GM21723 (cell line): ENCODE data around the gene NRXN3.

ENCODE experiments used
- ATAC-seq: cut with Tn5 transposase; IDR thresholded peaks from one replicate; pipeline ENCODE4 v1.9.1; 2021; ENCODE audit warnings: mild to moderate bottlenecking, moderate library complexity; ENCODE audit not compliant: unreplicated experiment

Gene NRXN3

GRCh38 chr14:79178719-79179118 lies 1008.5 kb downstream of the NRXN3 start:
- no peak for ATAC-seq

GRCh38 chr14:79179985-79180384 lies 1009.8 kb downstream of the NRXN3 start:
- no peak for ATAC-seq

- ATAC-seq, result no peak
These were observed 1010.5 kb downstream of the NRXN3 start for GRCh38 chr14:79180656-79181055.

GRCh38 chr14:79186523-79186922 lies 1016.4 kb downstream of the NRXN3 start:
- no peak for ATAC-seq

- ATAC-seq, result no peak
These were observed 1023.7 kb downstream of the NRXN3 start for GRCh38 chr14:79193689-79194477.

- ATAC-seq, result no peak
These were observed 1026.0 kb downstream of the NRXN3 start for GRCh38 chr14:79196216-79196615.

- no peak for ATAC-seq
These were observed 1027.3 kb downstream of the NRXN3 start for GRCh38 chr14:79197516-79197915.

GRCh38 chr14:79199217-79199616 lies 1029.0 kb downstream of the NRXN3 start:
- ATAC-seq, result no peak

GRCh38 chr14:79201564-79202207 lies 1031.5 kb downstream of the NRXN3 start:
- no peak for ATAC-seq

GRCh38 chr14:79204591-79204990 lies 1034.4 kb downstream of the NRXN3 start:
- no peak for ATAC-seq

- ATAC-seq, result no peak
These were observed 1039.2 kb downstream of the NRXN3 start for GRCh38 chr14:79209418-79209817.

- no peak for ATAC-seq
These were observed 1055.6 kb downstream of the NRXN3 start for GRCh38 chr14:79225815-79226214.

GRCh38 chr14:79229383-79229909 lies 1059.3 kb downstream of the NRXN3 start:
- ATAC-seq, result no peak

GRCh38 chr14:79242666-79243065 lies 1072.5 kb downstream of the NRXN3 start:
- no peak for ATAC-seq

GRCh38 chr14:79246173-79246572 lies 1076.0 kb downstream of the NRXN3 start:
- no peak for ATAC-seq

- ATAC-seq, result no peak
These were observed 1078.0 kb downstream of the NRXN3 start for GRCh38 chr14:79248126-79248525.

GRCh38 chr14:79248771-79249170 lies 1078.6 kb downstream of the NRXN3 start:
- ATAC-seq, result no peak

- ATAC-seq, result no peak
These were observed 1081.1 kb downstream of the NRXN3 start for GRCh38 chr14:79251278-79251677.

- ATAC-seq, result no peak
These were observed 1083.4 kb downstream of the NRXN3 start for GRCh38 chr14:79253576-79253975.

GRCh38 chr14:79254069-79254775 lies 1084.0 kb downstream of the NRXN3 start:
- ATAC-seq, result no peak

GRCh38 chr14:79256380-79256779 lies 1086.2 kb downstream of the NRXN3 start:
- no peak for ATAC-seq

GRCh38 chr14:79260406-79260805 lies 1090.2 kb downstream of the NRXN3 start:
- ATAC-seq, result no peak
